GM21717 (cell line): ENCODE measurements around the gene ANKMY1.
"Not testable (repeated sequence)": the region's sequence is repeated elsewhere in the genome, so short reads cannot be mapped to it uniquely, and the experiment has no call there.

Source experiments
- ATAC-seq: cut with Tn5 transposase; IDR thresholded peaks from one replicate; pipeline ENCODE4 v1.9.1; 2021; ENCODE audit warnings: mild to moderate bottlenecking, moderate library complexity; ENCODE audit not compliant: unreplicated experiment

ANKMY1 gene

DNA sequence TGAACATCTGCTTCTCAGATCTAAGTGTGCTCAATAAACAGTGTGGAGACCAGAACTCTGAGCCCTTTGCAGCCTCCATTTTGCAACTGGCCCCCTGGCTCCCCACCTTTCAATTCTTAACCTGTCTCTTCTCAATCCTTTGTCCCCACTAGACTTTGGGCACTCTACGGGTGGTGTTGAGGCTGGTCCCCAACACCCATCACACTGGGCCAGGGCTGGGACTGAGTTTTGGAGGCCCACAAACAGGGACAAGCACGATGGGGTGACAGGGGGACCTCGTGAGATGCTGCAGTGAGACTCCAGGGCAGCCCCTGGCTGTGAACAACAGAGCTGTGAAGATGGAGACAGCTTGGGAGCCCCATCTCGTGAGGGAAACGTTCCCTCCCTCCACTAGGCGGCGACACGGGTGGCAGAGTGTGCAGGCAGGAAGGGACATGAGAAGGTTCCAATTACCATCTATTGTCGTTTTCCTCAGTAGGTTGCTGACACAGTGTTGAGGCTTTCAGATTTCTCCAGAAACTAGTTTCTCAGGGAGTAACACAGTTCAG, 1.2 kb downstream of the ANKMY1 start:
- no peak for ATAC-seq

DNA sequence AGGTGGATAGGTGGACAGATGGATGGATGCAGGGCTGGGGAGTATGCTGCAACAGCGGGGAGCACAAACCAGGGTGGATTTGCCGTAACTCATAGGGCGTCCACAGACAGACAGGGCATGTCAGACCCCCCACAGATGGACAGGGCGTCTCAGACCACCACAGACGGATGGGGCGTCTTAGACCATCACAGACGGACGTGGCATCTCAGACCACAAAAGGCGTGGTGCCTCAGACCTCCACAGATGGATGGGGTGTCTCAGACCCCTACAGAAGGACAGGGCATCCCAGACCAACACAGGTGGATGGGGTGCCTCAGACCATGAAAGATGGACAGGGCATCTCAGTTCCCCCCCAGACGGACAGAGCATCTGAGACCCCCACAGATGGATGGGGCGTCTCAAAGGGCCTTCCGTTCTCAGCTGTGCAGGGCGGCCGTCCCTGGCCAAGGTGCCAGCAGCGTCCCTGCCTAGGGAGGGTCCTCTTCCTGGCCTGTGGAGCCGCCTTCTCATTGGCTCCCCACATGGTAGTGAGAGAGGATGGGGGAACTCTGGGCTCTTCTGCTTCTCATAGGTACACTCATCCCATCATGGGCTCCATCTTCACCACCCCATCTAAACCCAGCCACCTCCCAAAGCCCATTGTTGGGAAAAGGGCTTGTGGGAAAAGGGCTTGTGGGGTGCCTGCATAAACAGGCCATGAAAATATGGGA, 2.1 kb downstream of the ANKMY1 start:
- no peak for ATAC-seq

DNA sequence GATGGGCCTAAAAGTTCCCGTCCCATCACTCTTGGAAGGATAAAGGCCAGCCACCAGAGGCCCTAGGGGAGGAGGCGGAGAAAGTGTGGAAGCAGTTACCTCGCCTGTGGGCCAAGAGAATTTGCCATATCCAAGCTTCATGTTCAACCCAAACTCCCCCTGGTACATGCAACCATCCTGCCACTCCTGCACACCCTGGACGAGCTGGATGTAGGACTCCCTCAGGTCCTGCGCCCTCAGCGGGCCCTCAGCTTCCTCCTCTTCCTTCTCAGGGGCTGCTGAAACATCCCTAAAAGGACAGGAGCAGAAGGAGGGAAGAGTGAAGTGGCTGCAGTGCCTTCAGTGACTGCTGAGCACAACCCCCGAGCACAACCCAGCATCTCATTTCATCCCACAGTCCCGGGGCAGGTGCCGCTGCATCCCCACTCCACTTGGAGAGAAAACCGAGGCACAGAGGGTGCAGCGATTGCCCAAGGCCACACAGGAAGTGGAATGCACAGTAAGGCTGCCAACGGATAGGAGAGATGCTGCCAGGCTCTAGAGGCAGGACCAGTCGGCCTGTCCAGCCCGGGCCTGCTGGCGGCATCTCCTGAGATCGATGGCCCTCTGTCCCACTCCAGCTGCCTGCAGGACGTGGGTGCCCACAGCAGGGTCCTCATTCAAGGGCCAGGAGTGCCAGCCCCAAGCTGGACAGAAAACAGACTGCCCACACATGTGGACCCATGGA, 2.9 kb downstream of the ANKMY1 start:
- no peak for ATAC-seq

DNA sequence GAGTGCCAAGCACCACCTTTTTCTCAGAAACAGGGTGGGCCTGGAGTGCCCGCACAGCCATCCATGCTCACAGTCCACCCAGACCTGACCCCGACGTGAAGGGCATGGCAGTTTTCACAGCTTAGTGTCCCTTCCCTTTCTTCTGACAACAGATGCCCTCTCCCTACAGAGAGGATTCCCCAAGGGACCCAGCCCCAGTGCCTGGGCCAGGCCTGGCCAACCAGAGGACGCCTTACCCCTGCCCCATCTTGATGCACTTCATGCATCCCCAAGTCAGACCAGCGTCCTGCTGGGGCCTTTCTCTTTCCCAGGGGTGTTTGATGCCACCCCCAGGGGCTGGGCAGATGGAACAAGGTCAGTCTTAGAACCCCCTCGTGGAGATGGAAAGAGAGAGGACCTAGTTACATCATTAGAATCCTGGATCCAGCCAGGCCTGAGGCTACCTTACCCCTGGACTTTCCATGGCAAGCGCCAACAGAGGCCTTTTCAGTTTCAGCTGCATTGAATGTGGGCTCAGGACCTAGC, 3.8 kb downstream of the ANKMY1 start:
- no peak for ATAC-seq

DNA sequence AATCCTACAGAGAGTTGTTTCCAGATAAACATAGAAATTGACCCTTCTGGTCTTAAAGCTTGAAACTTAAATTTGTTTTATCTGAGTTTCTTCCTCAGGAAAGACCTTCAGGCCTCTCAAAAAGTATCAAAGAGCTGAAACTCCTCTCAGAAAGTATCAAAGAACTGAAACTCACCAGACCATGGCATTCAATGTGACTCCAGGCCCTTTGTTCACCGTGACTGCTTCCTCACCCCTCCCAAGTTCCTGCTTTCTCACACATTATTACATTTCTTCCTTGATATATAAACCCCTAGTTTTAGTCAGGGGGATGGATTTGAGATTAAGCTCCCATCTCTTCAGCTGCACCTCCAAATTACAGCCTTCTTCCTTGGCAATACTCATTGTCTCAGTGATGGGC, 6.0 kb downstream of the ANKMY1 start:
- no peak for ATAC-seq

DNA sequence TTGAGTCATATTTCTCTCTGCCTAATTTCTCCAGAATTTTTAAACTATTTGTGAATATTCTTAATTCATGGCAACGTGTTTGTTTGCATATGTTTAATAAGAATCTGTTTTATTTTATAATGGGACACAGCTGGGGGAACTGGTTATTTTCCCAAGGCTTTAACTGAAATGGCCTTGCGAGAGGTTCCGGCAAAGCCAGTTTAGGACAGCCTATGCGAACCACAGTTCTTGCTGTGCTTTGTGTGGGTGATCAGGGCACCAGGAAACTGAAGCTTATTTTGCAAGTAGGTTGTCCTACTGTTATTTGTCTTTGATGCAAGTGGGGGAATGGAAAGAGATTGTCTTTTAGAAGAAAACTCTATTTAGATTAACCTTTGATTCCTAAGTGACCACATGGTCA, 6.5 kb downstream of the ANKMY1 start:
- no peak for ATAC-seq

DNA sequence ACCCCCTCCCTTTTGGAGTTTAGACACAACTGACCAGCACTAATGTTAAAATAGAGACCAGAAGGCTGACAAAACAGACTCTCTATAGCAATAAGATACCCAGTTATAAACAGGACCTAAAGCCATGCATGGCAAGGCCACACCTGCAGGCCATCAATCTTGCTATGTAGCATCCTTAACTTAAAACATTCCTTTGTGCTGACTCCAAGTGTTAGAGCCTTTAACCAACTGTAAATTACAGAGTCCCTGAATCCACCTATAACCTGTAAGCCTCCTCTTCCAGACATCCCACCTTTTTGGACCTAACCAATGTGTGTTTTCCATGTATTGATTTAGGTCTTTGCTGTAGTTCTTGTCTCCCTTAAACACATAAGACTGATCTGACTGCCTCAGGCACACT, 17.9 kb downstream of the ANKMY1 start:
- no peak for ATAC-seq

DNA sequence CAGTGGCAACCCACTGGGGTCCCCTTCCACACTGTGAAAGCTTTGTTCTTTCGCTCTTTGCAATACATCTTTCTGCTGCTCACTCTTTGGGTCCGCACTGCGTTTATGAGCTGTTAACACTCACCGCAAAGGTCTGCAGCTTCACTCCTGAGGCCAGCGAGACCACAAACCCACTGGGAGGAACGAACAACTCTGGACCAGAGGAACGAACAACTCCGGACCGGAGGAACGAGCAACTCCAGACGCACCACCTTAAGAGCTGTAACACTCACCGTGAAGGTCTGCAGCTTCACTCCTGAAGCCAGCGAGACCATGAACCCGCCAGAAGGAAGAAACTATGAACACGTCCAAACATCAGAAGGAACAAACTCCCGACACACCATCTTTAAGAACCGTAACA, 18.7 kb downstream of the ANKMY1 start:
- not testable (repeated sequence) for ATAC-seq

DNA sequence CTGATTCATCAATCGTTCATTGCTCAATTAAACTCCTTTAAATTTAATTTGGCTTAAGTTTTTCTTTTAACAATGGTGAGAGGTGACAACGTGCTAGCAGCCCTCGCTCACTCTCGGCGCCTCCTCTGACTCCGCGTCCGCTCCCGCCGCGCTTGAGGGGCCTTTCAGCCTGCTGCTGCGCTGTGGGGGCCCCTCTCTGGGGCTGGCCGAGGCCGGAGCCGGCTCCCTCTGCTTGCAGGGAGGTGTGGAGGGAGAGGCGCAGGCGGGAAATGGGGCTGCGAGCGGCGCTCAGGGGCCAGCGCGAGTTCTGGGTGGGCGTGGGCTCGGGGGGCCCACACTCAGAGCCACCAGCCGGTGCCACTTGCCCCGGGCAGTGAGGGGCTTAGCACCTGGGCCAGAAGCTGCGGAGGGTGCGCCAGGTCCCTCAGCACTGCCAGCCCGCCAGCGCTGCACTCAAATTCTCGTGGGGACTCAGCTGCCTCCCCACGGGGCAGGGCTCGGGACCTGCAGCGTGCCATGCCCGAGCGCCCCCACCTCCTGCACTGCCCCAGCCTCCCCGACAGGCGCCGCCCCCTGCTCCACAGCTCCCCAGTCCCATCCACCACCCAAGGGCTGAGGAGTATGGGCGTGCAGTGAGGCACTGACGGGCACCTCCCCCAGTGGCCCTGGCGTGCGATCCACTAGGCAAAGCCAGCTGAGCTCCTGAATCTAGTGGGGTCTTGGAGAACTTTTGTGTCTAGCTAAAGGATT, 19.6 kb downstream of the ANKMY1 start:
- ATAC-seq, result no peak

DNA sequence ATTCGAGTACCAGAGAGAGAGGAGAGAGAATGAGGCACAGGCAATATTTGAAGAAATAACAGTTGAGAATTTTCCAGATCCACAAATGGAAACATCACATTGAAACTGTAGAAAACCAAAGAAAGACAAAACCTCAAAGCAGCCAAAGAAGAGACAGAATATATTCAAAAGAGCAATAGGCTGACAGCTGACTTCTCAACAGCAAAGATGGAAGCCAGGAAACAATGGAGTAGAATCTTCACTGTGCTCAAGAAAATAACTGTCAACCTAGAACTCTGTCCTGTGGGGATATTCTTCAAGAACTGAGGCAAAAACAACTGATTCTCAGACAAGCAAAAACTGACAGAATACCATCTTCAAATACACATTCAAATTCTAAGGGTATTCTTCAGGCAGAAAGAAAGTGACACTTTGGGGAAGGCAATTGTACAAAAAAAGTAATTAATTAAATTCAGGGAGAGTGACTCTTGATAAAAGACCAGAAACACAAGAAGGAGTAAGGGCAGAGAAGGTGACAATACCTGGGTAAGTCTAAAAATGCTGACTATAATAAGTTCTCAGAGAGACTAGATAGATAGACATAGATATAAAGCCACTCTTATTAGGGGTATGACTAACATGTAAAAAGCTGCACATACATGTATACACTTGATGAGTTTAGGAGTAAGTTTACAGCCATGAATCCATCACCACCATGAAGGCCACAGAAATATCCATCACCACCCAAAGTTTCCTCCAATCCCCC, 25.6 kb downstream of the ANKMY1 start:
- no peak for ATAC-seq

DNA sequence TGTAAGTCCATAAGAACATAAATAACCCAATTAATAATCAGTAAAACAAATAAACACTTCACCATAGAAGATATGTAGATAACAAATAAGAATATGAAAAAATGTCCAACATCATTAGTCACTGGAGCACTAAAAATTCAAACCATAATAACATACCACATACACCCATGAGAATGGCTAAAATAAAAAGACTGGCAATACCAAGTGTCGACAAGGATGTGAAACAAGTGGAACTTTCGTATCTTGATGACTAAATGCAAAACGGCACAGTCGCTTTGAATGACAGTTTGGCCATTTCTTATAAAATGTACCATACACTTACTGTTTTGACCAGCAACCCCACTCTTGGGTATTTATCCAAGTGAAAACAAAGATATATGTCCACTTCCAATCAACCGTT, 26.8 kb downstream of the ANKMY1 start:
- no peak for ATAC-seq

DNA sequence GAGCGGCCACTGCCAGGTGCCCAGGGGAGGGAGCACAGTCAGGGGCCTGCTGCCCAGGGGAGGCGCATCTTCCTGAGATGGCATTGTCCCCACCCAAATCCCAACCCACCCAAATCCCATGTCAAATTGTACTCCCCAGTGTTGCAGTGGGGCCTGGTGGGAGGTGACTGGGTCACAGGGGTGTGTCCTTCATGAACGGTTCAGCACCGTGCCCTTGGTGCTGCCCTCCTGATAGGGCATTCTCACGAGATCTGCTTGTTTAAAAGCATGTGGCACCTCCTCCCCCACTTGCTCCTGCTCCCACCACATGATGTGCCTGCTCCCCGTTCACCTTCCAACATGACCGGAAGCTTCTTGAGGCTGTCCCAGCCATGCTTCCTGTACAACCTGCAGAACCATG, 27.6 kb downstream of the ANKMY1 start:
- ATAC-seq, result no peak

DNA sequence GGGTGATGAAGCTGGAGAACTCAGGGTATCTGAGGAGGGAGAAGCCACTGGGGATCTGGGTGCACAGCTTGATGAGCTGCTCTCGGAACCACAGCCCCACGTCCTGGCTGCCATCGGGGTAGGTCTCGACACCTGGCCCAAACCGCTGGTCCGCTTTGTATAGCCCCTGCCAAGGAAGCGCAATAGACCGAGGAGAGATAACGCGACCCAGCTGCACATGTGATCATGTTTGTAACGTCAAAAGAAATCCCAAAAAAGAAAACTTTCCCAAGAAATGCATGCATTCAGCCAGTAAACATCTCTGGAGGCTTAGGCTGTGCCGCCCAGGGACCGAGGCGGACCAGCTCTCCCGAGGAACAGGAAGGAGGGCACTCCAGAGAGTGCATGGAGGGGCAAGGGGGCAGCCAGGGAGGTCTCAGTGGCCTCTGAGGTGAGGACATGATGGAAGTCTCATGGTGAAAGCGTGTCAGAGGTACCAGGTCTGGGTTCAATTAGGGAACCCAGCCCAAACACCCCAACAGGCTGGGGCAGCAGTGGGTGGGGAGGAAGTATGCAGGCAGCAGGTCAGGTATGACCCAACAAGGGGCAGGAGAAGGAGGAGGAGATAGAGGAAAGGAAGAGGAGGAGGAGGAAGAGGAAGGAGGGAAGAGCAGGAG, 28.3 kb downstream of the ANKMY1 start:
- no peak for ATAC-seq

DNA sequence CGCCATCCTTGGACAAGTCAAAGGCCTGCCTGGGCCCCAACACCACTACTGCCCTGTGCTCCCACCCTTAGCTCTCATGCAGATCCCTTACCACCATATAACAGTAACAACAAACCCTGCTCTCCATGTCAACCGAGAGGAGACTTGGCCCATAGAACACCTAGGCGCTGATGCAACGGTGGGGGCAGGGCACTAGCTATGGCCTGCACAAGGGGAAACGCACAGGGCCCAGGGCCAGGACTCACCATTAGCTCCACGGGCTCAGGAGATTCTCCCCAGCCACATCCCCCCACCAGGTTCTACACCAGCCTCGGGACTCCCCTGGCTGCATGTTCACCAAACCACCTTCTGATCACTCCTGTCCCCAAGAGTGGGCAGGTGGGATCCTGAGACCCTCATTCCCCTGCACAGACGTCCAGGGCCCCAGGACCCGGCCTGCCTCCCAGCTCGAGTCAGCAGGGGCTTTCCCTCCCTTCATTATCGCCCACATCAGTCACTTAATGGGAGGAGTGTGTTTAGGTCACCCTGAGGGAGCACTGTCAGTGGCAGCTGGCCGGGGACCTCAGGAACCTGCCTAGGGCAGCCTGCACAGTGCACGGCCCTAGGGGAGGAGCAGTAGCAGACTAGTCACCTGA, 29.3 kb downstream of the ANKMY1 start:
- no peak for ATAC-seq

DNA sequence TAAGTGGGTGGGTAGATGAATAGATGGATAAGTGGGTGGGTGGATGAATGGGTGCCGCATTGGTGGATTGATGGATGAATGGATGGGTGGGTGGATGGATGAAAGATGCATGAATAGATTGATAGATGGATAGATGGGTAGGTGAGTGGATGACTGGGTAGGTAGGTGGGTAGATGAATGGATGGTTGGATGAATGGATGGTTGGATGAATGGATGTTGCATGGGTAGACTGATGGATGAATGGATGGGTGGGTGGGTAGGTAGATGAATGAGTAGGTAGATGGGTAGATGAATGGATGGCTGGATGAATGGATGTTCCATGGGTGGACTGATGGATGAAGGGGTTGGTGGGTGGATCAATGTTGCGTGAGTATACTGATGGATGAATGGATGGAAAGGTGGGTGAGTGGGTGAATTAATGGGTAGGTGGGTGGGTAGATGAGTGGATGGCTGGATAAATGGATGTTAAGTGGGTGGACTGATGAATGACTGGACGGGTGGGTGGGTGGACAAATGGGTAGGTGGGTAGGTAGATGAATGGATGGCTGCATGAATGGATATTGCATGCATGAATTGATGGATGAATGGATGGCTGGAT, 30.5 kb downstream of the ANKMY1 start:
- no peak for ATAC-seq

DNA sequence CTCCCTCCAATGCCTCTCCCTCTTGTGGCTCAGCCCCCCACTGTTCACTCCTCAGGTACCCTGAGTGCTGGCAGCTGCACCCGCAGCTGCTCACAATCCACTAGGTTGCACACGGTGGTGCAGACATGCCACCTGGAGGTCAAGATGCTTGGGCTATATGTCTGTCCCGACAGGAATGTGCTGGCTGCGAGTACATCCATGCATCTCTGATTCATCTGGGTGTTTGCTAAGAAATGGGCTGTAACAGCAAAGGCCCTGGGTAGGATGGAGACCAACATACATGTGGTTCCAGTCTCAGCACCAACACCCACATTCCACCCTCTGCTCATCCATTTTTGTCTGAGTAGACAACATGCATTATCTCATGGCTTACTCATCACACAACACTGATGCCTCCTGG, 31.3 kb downstream of the ANKMY1 start:
- no peak for ATAC-seq

DNA sequence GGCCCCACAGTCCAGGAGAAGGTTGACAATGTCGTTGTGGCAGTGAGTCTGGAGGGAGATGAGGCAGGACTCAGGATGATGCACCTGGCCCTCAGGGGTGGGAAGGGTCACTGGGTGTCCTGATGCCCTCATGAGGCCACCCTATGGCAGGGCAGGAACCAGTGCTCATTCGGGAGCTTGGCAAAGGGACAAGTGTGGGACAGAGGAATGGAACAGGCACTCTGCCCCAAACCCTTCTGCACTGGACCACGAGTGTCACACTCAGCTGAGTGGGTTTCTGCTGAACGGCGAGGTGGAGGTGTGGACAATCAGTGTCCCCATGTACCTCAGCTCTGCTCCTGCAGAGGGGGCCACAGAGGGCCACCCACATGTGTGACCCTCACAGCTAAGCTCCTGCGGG, 32.0 kb downstream of the ANKMY1 start:
- ATAC-seq, result no peak

DNA sequence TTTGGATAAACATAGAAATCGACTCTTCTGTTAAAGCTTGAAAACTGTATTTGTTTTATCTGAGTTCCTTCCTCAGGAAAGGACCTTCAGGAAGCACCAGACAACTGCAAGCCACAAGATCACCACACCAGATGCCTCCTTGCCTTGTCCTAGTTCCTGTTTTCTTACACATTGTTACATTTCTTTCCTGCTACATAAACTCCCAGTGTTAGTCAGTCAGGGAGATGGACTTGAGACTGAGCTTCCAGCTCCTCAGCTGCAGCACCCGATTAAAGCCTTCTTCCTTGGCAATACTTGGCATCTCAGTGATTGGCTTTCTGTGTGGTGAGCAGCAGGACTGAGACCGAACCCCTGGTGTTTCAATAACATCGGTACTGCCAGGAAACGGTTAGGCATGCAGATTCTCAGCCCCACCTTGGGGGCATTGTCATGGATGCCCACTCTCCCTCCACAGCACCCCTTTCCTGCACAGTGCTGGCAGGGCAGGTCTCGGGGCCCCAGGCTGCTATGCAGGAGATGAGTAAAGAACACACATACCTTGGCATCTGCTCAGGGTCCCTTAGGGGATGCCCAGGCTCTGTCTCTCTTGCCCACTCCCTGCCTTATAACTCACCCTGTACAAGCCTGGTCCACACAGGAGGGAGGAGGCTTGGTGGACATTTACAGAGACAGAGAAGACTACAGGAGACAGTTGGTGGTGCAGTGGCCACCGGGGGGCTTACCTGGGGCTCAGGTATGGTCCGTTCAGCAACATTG, 32.6 kb downstream of the ANKMY1 start:
- no peak for ATAC-seq
